H1 (cell line): Measurements from ENCODE around the gene CST4. TPM values are rescaled to one million over a fixed set of nuclear protein-coding genes. Genes with fewer than 3 reads are reported as not detected.

Experiments used
- CTCF ChIA-PET: fragments of 300-600 bp; sonication (Branson Sonifier 250); formaldehyde crosslinking; loops from one replicate; lab custom pipeline; 2021; ENCODE audit not compliant: partially characterized antibody; lab: Charles Lee
- POLR2A ChIA-PET: fragments of 300-600 bp; sonication (Branson Sonifier 250); formaldehyde crosslinking; loops from one replicate; lab custom pipeline; 2021; ENCODE audit warnings: inconsistent platforms; ENCODE audit not compliant: partially characterized antibody; lab: Charles Lee
- DNase-seq, 2 experiments: peaks; one replicate each; pipeline versions ENCODE4 v3.0.0 to v3.0.0-alpha.2; 2010 to 2022; ENCODE audit warnings: low spot score in 2 of 2, low read depth in 1 of 2, mixed read lengths in 1 of 2
- FAIRE-seq: peaks from 2 replicates; lab custom pipeline; 2011; peaks lifted over from hg19 to GRCh38; lab: Jason Lieb, UNC
- H2AFZ ChIP-seq: 2 replicates; pipeline ENCODE4 v1.8.1; 2012; ENCODE audit warnings: low read length, inconsistent platforms
- H2AK5ac ChIP-seq: 2 replicates; pipeline ENCODE4 v1.6.1; 2013; ENCODE audit warnings: low read depth, low read length
- H2BK120ac ChIP-seq: replicated peaks from 2 replicates; pipeline ENCODE3; 2013; ENCODE audit warnings: low read depth, low read length, inconsistent platforms
- H2BK12ac ChIP-seq: 2 replicates; pipeline ENCODE4 v1.6.1; 2013; ENCODE audit warnings: low read depth, low read length
- H2BK15ac ChIP-seq: 2 replicates; pipeline ENCODE4 v1.6.1; 2013; ENCODE audit warnings: low read length
- H2BK20ac ChIP-seq: 2 replicates; pipeline ENCODE4 v1.6.1; 2013; ENCODE audit warnings: low read length
- H2BK5ac ChIP-seq: 2 replicates; pipeline ENCODE4 v1.6.1; 2013; ENCODE audit warnings: low read depth, low read length
- H3K14ac ChIP-seq: 2 replicates; pipeline ENCODE4 v1.6.1; 2013; ENCODE audit warnings: inconsistent platforms; ENCODE audit not compliant: insufficient read length
- H3K18ac ChIP-seq: 2 replicates; pipeline ENCODE4 v1.6.1; 2013; ENCODE audit warnings: low read length; ENCODE audit errors: extremely low read depth
- H3K23ac ChIP-seq: 2 replicates; pipeline ENCODE4 v1.6.1; 2013; ENCODE audit warnings: inconsistent platforms; ENCODE audit not compliant: insufficient read length
- H3K23me2 ChIP-seq: 2 replicates; pipeline ENCODE4 v1.6.1; 2013; ENCODE audit warnings: low read depth, low read length
- H3K27ac ChIP-seq: 2 replicates; pipeline ENCODE4 v1.6.1; 2011; ENCODE audit warnings: low read depth, low read length, inconsistent platforms
- H3K27me3 ChIP-seq, 4 experiments: replicated peaks in 1 of 4; 1 replicate in 1 of 4; 2 replicates in 3 of 4; pipeline versions ENCODE4 v1.6.1 to v1.8.1; 2011 to 2013; ENCODE audit warnings: low read length in 3 of 4, mild to moderate bottlenecking in 3 of 4, inconsistent platforms in 2 of 4, mixed read lengths in 2 of 4, moderate library complexity in 1 of 4; ENCODE audit not compliant: control insufficient read depth in 3 of 4, insufficient read depth in 3 of 4; ENCODE audit errors: extremely low read depth in 1 of 4
- H3K36me3 ChIP-seq, 4 experiments: 2 replicates each; pipeline versions ENCODE4 v1.6.1 to v1.8.1; 2011 to 2013; ENCODE audit warnings: mild to moderate bottlenecking in 4 of 4, low read length in 3 of 4, moderate library complexity in 2 of 4, control low read depth in 1 of 4, inconsistent platforms in 1 of 4; ENCODE audit not compliant: insufficient read depth in 4 of 4, control insufficient read depth in 2 of 4
- H3K4ac ChIP-seq: replicated peaks from 2 replicates; pipeline ENCODE3; 2013; ENCODE audit warnings: low read length, low read depth, mixed read lengths, inconsistent platforms; ENCODE audit not compliant: insufficient read length
- H3K4me1 ChIP-seq, 4 experiments: replicated peaks in 1 of 4; 1 replicate in 1 of 4; 2 replicates in 3 of 4; pipeline versions ENCODE4 v1.6.1 to v1.8.1; 2011 to 2013; ENCODE audit warnings: low read length in 3 of 4, inconsistent platforms in 2 of 4, mixed read lengths in 1 of 4; ENCODE audit not compliant: insufficient read depth in 4 of 4, control insufficient read depth in 3 of 4
- H3K4me2 ChIP-seq, 2 experiments: 2 replicates each; pipeline versions ENCODE4 v1.6.1 to v1.8.1; 2011 to 2013; ENCODE audit warnings: low read depth in 2 of 2, low read length in 2 of 2, control low read depth in 1 of 2, inconsistent platforms in 1 of 2, mild to moderate bottlenecking in 1 of 2; ENCODE audit not compliant: insufficient read depth in 1 of 2
- H3K4me3 ChIP-seq, 4 experiments: fragments of 200-600, 300-600 bp in 1 of 4; sonication (generic), shearing (Covaris generic), sonication (Bioruptor Twin) in 1 of 4; 2 replicates each; pipeline versions ENCODE4 v1.5.1 to v1.8.1; 2011 to 2016; ENCODE audit warnings: low read length in 4 of 4, low read depth in 3 of 4, control low read depth in 2 of 4, inconsistent platforms in 2 of 4, mild to moderate bottlenecking in 2 of 4, mixed read lengths in 1 of 4, moderate library complexity in 1 of 4; ENCODE audit not compliant: insufficient read depth in 2 of 4; ENCODE audit errors: extremely low read depth in 1 of 4
- H3K56ac ChIP-seq: replicated peaks from 2 replicates; pipeline ENCODE3; 2013; ENCODE audit warnings: low read depth, mild to moderate bottlenecking, mixed read lengths, low read length, inconsistent platforms; ENCODE audit not compliant: insufficient read length
- H3K79me1 ChIP-seq: 2 replicates; pipeline ENCODE4 v1.6.1; 2013; ENCODE audit warnings: low read depth, low read length, control low read depth
- H3K79me2 ChIP-seq, 2 experiments: 2 replicates each; pipeline versions ENCODE4 v1.6.1 to v1.8.1; 2012 to 2013; ENCODE audit warnings: low read length in 2 of 2, mild to moderate bottlenecking in 2 of 2, inconsistent platforms in 1 of 2; ENCODE audit not compliant: insufficient read depth in 2 of 2, control insufficient read depth in 1 of 2
- H3K9ac ChIP-seq, 4 experiments: replicated peaks in 1 of 4; 1 replicate in 1 of 4; 2 replicates in 3 of 4; pipeline versions ENCODE4 v1.6.1 to v1.8.1; 2011 to 2013; ENCODE audit warnings: low read depth in 3 of 4, low read length in 3 of 4, control low read depth in 2 of 4, mild to moderate bottlenecking in 2 of 4, moderate library complexity in 2 of 4, inconsistent platforms in 1 of 4; ENCODE audit errors: extremely low read depth in 1 of 4
- H3K9me3 ChIP-seq, 2 experiments: 2 replicates each; pipeline versions ENCODE4 v1.6.1 to v1.8.1; 2012 to 2013; ENCODE audit warnings: mild to moderate bottlenecking in 2 of 2, moderate library complexity in 2 of 2, control low read depth in 1 of 2, inconsistent platforms in 1 of 2, low read depth in 1 of 2, low read length in 1 of 2, mixed read lengths in 1 of 2; ENCODE audit not compliant: insufficient read depth in 2 of 2
- H4K20me1 ChIP-seq, 2 experiments: replicated peaks in 1 of 2; 2 replicates each; pipeline versions ENCODE3 to v1.8.1; 2011 to 2013; ENCODE audit warnings: inconsistent platforms in 2 of 2, low read length in 2 of 2, mild to moderate bottlenecking in 1 of 2; ENCODE audit not compliant: insufficient read depth in 2 of 2, control insufficient read depth in 1 of 2
- H4K5ac ChIP-seq: 2 replicates; pipeline ENCODE4 v1.6.1; 2013; ENCODE audit warnings: low read length, low read depth, mixed read lengths, inconsistent platforms; ENCODE audit not compliant: insufficient read length
- H4K8ac ChIP-seq: 2 replicates; pipeline ENCODE4 v1.8.0; 2013; ENCODE audit warnings: mild to moderate bottlenecking, moderate library complexity, low read length, inconsistent platforms; ENCODE audit not compliant: insufficient read depth; ENCODE audit errors: extremely low read depth
- H4K91ac ChIP-seq: replicated peaks from 2 replicates; pipeline ENCODE3; 2013; ENCODE audit warnings: low read length, mixed read lengths, inconsistent platforms; ENCODE audit not compliant: insufficient read length
- ATF2 ChIP-seq: IDR thresholded peaks from 2 replicates; pipeline ENCODE4 v1.6.1; 2012; ENCODE audit warnings: low read length, inconsistent platforms
- CBX5 ChIP-seq: fragments of 300-800, 300-1000 bp; sonication (generic); IDR thresholded peaks from 2 replicates; pipeline ENCODE4 v1.7.1; 2016; ENCODE audit warnings: antibody characterized with exemption, low read length, low read depth
- SP2 ChIP-seq: IDR thresholded peaks from 2 replicates; pipeline ENCODE4 v1.6.1; 2012; ENCODE audit warnings: mild to moderate bottlenecking, low read length, inconsistent platforms
- WGBS, 2 experiments: shearing (Covaris generic) in 1 of 2; methylation state at CpG; one replicate each; pipeline versions ENCODE4 v1.1.6 to v1.1.7; 2013 to 2015; ENCODE audit warnings: low lambda C conversion rate in 2 of 2, mixed read lengths in 2 of 2, inconsistent platforms in 1 of 2, low coverage in 1 of 2, missing lambda C conversion rate in 1 of 2; ENCODE audit not compliant: insufficient replicate concordance in 2 of 2, insufficient coverage in 1 of 2, insufficient read length in 1 of 2; ENCODE audit errors: extremely low coverage in 1 of 2, missing lambda C conversion rate in 1 of 2; 5-methylcytosine and 5-hydroxymethylcytosine counted together
- polyA plus RNA-seq, 7 experiments: library from polyadenylated mRNA; depleted of rRNA in 3 of 7; stranded (reverse) in 5 of 7; unstranded in 2 of 7; fragments of >200 nt in 5 of 7; fragments of 200-250 nt in 2 of 7; gene quantifications; 1 replicate in 5 of 7; 2 replicates in 1 of 7; 4 replicates in 1 of 7; pipeline versions ENCODE4 v1.2.1 to v1.2.3, GENCODE V29; 2011 to 2013; ENCODE audit warnings: missing spikeins in 2 of 7, mixed read lengths in 2 of 7
- total RNA-seq: library from RNA; stranded (reverse); fragmentation: NEBNext Ultra II Directional; extraction: Animal tissue kit (Norgen Biotek cat#: 25700); gene quantifications from 2 replicates; pipeline ENCODE4 v1.2.1, GENCODE V29; 2021
- TF ChIP-seq, protein P1 (sequence below), 3 experiments: IDR thresholded peaks; 1 replicate in 2 of 3; 2 replicates in 1 of 3; pipeline versions ENCODE4 v1.5.1 to v1.6.1; 2011; ENCODE audit warnings: low read length in 3 of 3, mild to moderate bottlenecking in 3 of 3, inconsistent platforms in 2 of 3, low read depth in 1 of 3, moderate library complexity in 1 of 3; ENCODE audit not compliant: insufficient read depth in 1 of 3; ENCODE audit errors: control extremely low read depth in 1 of 3

Gene CST4
- total and polyA plus RNA-seq, 2 of the 8 experiments (the other 6 are each of a cell fraction or from before 2014, with no cell fraction given), result not detected

GRCh38 chr20:23657202-23657601 is 31.6 kb downstream of the CST4 start:
- 0 out of 2 replicates have a peak overlapping the region, but pooled peaks have one; percentile 75 for H2BK12ac ChIP-seq
- H3K23me2 ChIP-seq, result peaks cover 5% of the 10 kb centered on the region
- no peak overlapping the region for H3K56ac ChIP-seq
- H4K8ac ChIP-seq, result peak overlapping the region; percentile 54; the same call in 1 of the 2 replicates
- H3K9ac ChIP-seq, result no peak overlapping the region
- H3K9me3 ChIP-seq, result no peaks in the 10 kb centered on the region
- peaks cover 0 to 5% (median 0%) of the 10 kb centered on the region in 4 experiments; a peak in 2 of 7 replicates for H3K4me1 ChIP-seq
- H3K79me1 ChIP-seq, result no peaks in the 10 kb centered on the region
- H3K4me2 ChIP-seq, result no peak overlapping the region
- peaks cover 0 to 3% of the 10 kb centered on the region in 2 experiments for H4K20me1 ChIP-seq
- no peak overlapping the region for H2BK20ac ChIP-seq
- FAIRE-seq (no peak), DNase-seq (no peak)
- no peak overlapping the region for H3K27ac ChIP-seq
- H2AFZ ChIP-seq, result no peak overlapping the region
- H2AK5ac ChIP-seq, result no peak overlapping the region
- WGBS, 2 experiments, result 82% methylated on average over 8 of the region's 8 CpGs; no CpG with 5 or more reads in 1 of the 2 experiments
- H3K27me3 ChIP-seq, result no peaks in the 10 kb centered on the region; a peak in 1 of 7 replicates
- no peak overlapping the region for H2BK120ac ChIP-seq
- no peak overlapping the region for H3K18ac ChIP-seq
- H3K23ac ChIP-seq, result no peak overlapping the region
- TF ChIP-seq ATF2 (no peak), SP2 (no peak), CBX5 (no peak)
- TF ChIP-seq, protein P1, sequence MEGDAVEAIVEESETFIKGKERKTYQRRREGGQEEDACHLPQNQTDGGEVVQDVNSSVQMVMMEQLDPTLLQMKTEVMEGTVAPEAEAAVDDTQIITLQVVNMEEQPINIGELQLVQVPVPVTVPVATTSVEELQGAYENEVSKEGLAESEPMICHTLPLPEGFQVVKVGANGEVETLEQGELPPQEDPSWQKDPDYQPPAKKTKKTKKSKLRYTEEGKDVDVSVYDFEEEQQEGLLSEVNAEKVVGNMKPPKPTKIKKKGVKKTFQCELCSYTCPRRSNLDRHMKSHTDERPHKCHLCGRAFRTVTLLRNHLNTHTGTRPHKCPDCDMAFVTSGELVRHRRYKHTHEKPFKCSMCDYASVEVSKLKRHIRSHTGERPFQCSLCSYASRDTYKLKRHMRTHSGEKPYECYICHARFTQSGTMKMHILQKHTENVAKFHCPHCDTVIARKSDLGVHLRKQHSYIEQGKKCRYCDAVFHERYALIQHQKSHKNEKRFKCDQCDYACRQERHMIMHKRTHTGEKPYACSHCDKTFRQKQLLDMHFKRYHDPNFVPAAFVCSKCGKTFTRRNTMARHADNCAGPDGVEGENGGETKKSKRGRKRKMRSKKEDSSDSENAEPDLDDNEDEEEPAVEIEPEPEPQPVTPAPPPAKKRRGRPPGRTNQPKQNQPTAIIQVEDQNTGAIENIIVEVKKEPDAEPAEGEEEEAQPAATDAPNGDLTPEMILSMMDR (IDR thresholded peaks at IDR 0.05; ENCODE audit: control extremely low read depth in 1 of 3, insufficient read depth in 1 of 3, low read depth in 1 of 3, low read length in 3 of 3), result peak in 2 of 3 experiments; percentile 1 to 26; a peak in 2 of 4 replicates
- no peak overlapping the region for H2BK5ac ChIP-seq
- H3K4me3 ChIP-seq, result no peak overlapping the region
- H3K79me2 ChIP-seq, result no peaks in the 10 kb centered on the region
- H4K5ac ChIP-seq, result no peak overlapping the region
- CTCF ChIA-PET, result interaction anchor here (0.7 to 6.1 kb wide), 7 partner anchors 11 to 213 kb away, joined by 3 to 29 read pairs (median 3); no protein-coding TSS in a partner anchor
- POLR2A ChIA-PET, result no interaction called here
- H3K14ac ChIP-seq, result no peak overlapping the region
- H3K4ac ChIP-seq, result no peak overlapping the region
- no peak overlapping the region for H2BK15ac ChIP-seq
- no peak overlapping the region for H4K91ac ChIP-seq
- no peaks in the 10 kb centered on the region for H3K36me3 ChIP-seq
